HG03378 (cell line): ENCODE results near the gene PLEKHG3.

Experiments
- ATAC-seq: cut with Tn5 transposase; IDR thresholded peaks from one replicate; pipeline ENCODE4 v1.9.1; 2021; ENCODE audit warnings: mild to moderate bottlenecking, moderate library complexity; ENCODE audit not compliant: unreplicated experiment

The PLEKHG3 gene

DNA sequence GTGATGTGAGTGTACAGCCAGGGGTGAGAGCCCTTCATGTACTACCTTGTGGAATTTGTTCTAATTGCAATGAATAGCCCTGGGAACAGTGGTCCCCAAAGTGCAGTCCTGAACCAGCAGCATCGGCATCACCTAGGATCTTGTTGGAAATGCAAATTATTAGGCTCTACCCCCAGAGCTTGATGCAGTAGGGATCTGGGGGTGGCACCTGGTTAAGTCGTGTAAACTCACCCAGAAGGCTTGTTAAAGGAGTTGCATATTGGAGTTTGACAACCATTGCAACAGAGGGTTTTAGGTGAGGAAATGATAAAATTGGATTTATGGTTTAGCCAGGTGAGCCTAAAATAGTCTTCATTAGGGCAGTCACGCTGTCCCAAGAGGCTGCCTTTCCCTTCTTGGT lies 73.2 kb downstream of the PLEKHG3 start:
- ATAC-seq: no peak

DNA sequence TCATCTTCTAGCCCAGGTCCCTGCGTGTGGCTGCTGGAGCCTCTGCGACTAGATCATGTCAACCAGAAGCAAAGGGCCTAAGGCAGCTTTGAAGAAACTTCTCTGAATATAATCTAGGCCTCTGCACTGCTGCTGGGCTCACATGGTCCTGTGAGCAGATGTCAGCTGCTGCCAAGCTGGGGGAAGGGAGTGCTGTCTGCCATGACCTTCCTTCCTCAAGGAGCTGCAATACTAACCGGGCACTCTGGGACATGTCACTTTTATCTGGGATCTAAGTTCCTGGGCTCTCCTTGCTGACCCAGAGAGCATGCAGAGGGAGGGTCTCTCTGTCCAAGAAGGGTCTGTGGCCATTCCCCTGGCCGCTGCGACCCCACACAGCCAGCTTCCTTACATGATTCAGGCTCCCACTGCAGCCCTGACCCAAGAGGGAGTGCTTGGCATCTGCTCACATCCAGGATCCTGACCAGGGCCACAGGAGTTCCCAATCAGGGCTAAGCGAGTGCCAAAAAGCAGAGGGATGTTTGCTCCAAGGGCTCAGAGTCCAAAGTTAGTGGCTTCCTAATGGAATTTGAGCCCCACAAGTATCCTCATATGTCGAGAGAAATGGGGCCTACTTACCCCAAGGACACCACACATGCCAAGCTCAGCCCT lies 74.0 kb downstream of the PLEKHG3 start:
- no peak for ATAC-seq

DNA sequence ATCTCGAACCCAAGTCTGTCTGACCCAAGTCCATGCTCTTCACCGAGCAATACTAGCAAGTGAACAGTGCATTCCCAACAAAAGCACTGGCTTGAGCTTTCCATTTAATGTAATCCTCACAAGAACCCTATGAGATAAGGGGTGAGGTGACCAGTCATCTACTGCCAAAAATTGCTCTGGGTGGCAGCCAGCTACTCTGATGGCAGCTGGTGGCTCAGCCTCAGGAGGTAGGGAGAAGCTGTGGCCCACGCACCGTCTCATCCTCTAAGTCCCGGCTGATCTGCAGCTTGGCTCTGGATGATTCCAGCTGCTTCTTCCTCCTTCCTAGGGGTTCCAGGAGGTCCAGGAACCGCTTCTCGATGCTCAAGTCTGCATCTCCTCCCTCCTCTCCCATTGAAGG lies 75.2 kb downstream of the PLEKHG3 start:
- no peak for ATAC-seq

DNA sequence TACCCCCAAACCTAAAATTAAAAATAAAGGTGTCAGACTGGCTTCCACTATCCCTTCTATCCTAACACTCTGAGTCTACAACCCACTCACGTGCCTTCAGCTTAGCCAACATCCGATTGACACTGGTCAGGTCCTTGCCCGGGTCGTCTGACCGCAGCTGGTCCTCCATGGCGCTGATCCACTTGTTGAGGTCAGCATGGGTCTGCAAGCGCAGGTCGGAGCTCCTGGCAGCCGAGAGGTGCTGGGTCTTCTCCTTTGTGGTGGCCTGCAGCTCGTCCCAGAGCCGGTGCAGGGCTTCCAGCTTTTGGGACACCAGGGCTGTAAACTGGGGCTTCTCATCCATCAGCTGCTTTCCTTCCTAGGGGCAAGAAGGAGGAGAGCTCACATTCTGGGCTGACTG lies 78.0 kb downstream of the PLEKHG3 start:
- no peak for ATAC-seq

DNA sequence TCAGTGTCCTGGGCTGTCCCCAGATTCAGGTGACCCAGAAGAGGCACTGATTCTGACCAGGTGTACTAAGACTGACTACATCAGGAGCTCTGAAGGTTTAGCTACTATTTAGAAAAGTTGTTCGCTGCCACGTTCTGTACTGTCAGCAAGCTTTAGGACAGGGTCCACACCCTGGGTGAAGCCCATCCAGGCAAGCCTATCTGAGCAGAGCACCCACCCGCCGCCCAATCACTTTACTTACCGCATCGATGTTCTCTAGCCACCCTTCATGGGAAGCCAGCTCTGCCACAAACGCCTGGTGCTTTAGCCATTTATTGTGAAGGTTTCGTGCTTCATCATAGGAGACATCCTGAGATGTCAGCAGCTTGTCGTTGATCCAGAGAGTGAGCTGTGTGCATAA lies 79.8 kb downstream of the PLEKHG3 start:
- ATAC-seq: no peak

DNA sequence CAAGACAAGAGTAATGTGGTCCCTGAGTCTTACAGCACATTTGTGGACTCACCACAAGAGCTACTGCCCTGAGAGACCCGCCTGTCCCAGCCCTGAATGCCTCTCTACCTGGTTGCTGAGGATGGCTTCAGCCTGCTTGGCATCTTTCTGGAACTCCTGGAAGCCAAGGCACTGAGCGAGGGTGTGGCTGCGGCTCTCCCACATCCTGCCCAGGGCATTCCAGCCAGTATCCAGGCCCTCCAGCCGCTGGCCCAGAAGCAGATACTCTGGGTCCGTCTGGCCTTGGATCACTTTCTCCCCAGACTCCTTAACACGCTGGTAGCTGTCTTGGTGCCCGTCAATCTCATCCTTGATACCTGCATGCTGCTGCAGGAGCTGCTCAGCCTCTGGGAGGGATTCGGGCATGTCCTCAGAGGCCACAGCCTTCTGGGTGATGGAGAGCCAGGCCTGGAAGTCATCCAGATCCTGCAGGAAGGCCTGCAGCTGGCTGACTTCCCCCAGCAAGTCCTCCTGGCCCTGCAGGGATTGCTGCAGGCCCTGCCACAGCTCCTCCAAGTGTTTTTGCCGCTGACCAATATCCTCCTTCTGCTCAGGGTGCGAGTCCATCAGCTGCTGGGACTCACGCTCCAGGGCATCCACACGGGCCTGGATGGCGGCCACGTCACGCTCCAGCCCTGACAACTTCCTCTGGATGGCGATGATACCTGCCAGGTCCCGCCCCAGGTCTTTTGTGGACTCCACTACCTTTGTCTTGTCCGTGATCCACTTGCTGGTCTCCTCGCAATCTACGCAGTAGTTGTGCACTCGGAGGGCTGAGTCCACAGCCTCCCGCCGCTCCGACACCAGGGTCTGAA lies 82.3 kb downstream of the PLEKHG3 start:
- ATAC-seq: no peak

DNA sequence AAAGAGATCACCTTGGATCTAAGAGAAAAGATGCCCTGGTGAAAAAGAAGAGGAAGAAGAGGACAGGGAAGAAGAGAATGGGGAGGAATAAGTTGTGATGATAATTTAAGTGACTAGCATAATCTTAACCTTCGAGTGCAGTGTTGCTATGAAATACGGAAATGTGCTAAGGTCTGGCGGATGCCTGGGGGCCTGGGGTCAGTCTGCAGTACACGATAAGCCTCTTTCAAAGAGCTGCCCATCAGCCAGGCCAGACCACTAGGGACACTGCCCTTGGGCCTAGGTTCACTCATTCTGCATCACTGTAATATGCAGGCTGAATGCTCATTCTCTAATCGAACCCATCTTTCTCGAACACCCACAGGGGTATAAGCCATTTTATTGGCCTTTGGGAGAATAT lies 83.4 kb downstream of the PLEKHG3 start:
- no peak for ATAC-seq

DNA sequence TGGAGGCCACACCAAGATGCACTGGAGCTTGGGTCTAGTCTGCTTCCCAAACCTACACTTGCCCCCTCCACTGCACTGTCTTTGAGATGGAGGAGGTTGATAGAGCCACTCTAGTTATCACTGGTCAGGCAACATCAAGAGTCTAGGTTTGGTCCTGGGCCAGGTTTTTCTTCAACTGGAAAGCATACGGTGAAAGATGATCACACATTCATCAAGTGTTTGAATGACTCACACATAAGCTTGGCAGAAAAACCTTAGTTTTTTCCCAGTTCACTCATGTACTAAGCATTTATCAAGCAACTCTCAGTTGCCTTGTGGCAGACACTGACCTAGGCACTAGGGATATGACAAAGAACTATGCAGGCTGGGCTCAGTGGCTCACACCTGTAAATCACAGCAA lies 84.5 kb downstream of the PLEKHG3 start:
- no peak for ATAC-seq

DNA sequence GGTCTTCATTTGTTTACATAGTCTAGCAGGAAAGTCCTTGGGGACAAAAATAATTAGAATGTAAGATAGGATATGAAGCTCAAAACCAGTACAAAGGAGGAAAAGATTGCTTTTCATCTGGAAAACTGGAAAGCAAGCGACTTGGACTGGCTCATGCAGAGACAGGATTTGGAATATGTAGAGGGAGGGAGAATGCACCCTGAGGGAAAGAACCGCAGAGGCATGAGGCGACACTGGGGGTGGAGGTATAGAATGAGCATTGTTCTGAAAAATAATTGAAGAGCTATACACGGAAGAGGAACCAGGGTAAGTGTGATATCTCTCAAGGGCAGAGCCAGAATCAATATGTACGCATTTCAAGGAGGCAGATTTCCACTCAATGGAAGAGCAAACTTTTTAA lies 85.5 kb downstream of the PLEKHG3 start:
- ATAC-seq: no peak

DNA sequence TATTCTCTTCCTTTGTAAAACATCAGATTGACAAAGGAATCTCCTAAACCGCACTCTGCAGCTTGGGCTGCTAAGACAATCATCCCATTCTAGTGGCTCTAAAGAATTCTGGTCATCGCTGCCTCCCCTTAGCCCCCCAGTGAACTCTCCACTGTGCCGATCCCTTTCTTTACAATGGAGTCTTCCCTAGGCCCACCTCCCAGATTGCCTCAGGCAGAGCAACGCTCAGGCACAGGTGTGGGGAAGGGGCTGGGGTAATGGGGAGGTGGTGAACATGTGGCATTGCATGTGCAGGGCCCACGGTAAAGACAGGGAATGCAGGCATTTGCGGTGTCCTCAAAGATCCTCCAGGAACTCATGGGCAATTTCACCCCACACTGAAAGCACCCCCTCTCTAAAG lies 86.3 kb downstream of the PLEKHG3 start:
- no peak for ATAC-seq

DNA sequence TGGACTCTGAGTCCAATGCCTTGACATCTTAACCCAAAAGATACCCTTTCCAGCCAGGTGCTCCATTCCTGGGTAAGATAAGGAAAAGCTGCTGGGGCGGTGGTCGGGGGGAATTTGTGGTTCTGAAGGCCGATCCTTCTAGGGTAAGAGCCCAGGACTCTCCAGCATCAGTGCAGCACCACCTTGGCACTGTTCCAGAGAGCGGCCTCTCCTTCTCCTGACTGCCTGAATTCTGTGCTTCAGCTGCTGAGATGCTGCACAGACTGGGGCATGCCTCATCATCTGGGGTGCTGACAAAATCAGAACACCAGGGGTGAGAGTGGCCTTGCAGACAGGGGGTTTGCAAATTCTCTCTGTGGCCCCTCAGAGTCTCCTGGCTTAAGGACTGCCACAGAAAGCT lies 88.0 kb downstream of the PLEKHG3 start:
- no peak for ATAC-seq

DNA sequence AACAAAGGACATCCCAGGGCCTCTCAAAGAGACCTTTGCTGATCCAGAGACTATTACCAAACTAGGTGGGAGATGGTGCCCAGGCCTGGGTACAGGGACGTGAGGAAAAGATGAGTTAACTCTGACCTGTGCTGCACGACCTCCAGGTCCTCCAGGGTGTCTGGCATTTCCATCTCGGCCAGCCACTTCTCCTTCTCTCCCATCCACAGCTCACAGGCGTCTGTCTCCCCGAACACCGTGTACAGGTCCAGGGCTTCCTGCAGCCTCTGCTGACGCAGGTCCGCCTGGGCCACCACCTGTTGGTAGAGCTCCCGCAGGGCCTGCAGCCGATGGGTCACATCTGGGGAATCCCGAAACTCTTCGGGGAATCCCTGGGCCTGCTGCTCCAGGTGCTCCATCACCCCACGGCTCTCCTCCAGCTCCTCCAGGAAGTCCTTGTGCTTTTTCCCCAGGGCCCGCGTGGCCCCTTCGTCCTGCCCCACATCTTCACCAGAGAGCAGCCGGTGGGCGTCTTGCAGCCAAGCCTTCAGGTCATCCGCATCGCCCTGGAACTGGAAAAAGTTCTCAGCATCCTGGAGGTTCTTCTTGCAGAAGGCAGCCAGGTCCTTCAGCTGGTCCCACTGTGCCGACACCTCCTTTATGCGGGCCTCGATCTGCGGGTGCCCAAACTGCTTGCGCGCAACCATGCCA lies 88.8 kb downstream of the PLEKHG3 start:
- ATAC-seq: no peak

DNA sequence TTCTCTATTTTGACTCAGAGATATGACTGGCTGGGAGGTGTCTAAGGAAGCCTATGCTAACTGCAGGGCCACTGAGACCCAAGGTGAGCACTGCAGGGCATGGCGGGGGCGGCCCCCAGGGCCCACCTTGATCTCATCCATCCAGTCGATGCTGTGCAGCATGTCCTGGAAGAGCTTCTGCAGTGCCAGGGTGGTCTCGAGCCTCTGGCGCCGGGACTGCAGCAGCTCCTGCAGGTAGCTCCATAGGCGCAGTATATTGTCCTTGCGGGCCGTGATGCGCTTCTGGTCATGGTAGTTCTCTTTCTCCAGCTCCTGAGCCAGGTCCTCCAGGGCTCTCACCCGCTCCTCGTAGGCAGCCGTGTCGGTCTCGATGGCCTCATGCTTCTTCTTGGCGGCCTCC lies 91.0 kb downstream of the PLEKHG3 start:
- ATAC-seq: no peak

DNA sequence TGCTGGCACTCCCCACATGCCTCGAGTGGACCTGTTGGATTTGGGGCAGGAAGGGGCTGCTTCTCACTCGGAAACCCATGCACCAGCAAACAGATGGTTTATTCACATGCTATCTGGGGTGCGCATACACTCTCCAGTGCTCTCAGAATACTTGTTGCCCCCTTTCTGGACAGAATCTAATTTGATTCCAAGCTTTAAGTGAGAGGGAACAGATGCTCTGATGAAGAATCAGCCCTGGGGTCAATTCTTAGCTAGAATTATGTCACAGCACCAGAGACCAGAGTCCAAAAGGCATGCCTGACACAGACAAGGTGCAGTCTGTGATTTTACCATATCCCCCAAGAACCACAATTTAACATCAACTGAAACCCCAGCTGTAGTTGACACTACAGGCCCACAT lies 91.7 kb downstream of the PLEKHG3 start:
- ATAC-seq: no peak

DNA sequence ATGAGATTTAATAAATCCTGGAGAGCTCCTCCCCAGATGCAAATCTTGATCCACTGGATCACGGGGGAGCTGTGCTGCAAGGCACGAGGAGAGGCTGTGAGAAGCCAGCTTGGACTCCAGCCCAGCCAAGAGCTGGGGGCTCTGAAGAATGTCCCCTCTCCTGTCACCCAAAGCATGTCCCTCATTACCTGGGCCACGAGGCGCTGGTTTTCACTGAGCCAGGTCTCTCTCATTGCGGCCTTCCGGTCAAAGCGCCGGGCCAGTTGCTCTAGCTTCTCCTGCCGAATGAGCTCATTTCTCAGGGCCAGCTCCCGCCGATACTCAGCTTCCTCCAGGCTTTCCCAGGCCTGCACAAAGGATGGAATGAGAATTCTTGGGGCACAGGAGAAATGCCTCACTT lies 92.1 kb downstream of the PLEKHG3 start:
- ATAC-seq: no peak

DNA sequence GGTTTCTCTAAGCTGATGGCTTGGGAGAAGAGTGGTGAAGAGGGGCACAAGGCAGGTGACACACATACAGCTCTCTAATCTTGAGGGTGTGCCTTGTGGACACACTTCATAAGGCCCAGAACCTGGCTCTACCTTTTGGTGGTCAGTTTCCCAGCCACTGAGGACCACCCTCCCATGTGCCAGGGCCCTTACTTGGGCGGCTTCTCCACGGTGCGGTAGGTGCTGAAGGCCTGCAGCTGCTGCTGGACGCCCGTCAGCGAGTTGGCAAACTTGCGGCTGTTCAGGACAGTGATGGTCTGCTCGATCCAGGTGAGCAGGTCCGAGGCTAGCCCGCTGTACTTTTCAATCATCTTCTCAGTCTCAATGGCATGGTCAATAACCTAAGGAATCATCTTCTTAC lies 95.3 kb downstream of the PLEKHG3 start:
- ATAC-seq: no peak
